Measurements from ENCODE around the gene TLR1.
"Not testable (repeated sequence)": the region's sequence is repeated elsewhere in the genome, so short reads cannot be mapped to it uniquely, and the experiment has no call there.

TLR1 gene

GRCh38 chr4:38804654-38805295, at the start of gene TLR1:
TLR1 (minus strand) TSS chr4:38804791; CDS start chr4:38798831, 5,960 bp downstream.
- no peak for DNase-seq (ENCODE audit: low read depth in 2 of 2)

- DNase-seq (ENCODE audit: low read depth in 2 of 2), result no peak
These were observed 41.4 kb upstream of the TLR1 start for GRCh38 chr4:38846015-38846414.

GRCh38 chr4:38842994-38843393, 38.4 kb upstream of the TLR1 start:
- no peak for DNase-seq (ENCODE audit: low read depth in 2 of 2)

- DNase-seq (ENCODE audit: low read depth in 2 of 2), result no peak
These were observed 33.3 kb upstream of the TLR1 start for GRCh38 chr4:38837849-38838248.

- no peak for DNase-seq (ENCODE audit: low read depth in 2 of 2)
These were observed 32.7 kb upstream of the TLR1 start for GRCh38 chr4:38837334-38837733.

- DNase-seq (ENCODE audit: low read depth in 2 of 2), result no peak
These were observed 30.0 kb upstream of the TLR1 start for GRCh38 chr4:38834570-38834969.

GRCh38 chr4:38832624-38833528, 28.3 kb upstream of the TLR1 start:
- DNase-seq (ENCODE audit: low read depth in 2 of 2), result no peak

- no peak for DNase-seq (ENCODE audit: low read depth in 2 of 2)
These were observed 27.6 kb upstream of the TLR1 start for GRCh38 chr4:38832206-38832605.

- no peak for DNase-seq (ENCODE audit: low read depth in 2 of 2)
These were observed 27.1 kb upstream of the TLR1 start for GRCh38 chr4:38831653-38832052.

- DNase-seq (ENCODE audit: low read depth in 2 of 2), result no peak
These were observed 24.6 kb upstream of the TLR1 start for GRCh38 chr4:38829237-38829636.

GRCh38 chr4:38823766-38824165, 19.2 kb upstream of the TLR1 start:
- no peak for DNase-seq (ENCODE audit: low read depth in 2 of 2)

- no peak for DNase-seq (ENCODE audit: low read depth in 2 of 2)
These were observed 18.2 kb upstream of the TLR1 start for GRCh38 chr4:38822748-38823303.

GRCh38 chr4:38821739-38822138, 17.1 kb upstream of the TLR1 start:
- no peak for DNase-seq (ENCODE audit: low read depth in 2 of 2)

GRCh38 chr4:38820329-38821061, 15.9 kb upstream of the TLR1 start:
- no peak for DNase-seq (ENCODE audit: low read depth in 2 of 2)

- DNase-seq (ENCODE audit: low read depth in 2 of 2), result no peak
These were observed 15.0 kb upstream of the TLR1 start for GRCh38 chr4:38819569-38819968.

- no peak for DNase-seq (ENCODE audit: low read depth in 2 of 2)
These were observed 13.9 kb upstream of the TLR1 start for GRCh38 chr4:38818441-38818976.

- no peak for DNase-seq (ENCODE audit: low read depth in 2 of 2)
These were observed 11.5 kb upstream of the TLR1 start for GRCh38 chr4:38815885-38816782.

GRCh38 chr4:38814386-38814785, 9.8 kb upstream of the TLR1 start:
- no peak for DNase-seq (ENCODE audit: low read depth in 2 of 2)

- no peak for DNase-seq (ENCODE audit: low read depth in 2 of 2)
These were observed 6.7 kb upstream of the TLR1 start for GRCh38 chr4:38811297-38811696.

- DNase-seq (ENCODE audit: low read depth in 2 of 2), result not testable (repeated sequence)
These were observed 2.9 kb upstream of the TLR1 start for GRCh38 chr4:38807462-38807861.

GRCh38 chr4:38806251-38806650, 1.7 kb upstream of the TLR1 start:
- not testable (repeated sequence) for DNase-seq (ENCODE audit: low read depth in 2 of 2)
